Upper lobe of right lung (tissue), 1 donor: ENCODE results near the gene FKBP8. TPM values are rescaled to one million over a fixed set of nuclear protein-coding genes. Genes with fewer than 3 reads are reported as not detected.
"Not testable (repeated sequence)": the region's sequence is repeated elsewhere in the genome, so short reads cannot be mapped to it uniquely, and the experiment has no call there.

ENCODE experiments used
- ATAC-seq: fragments of 200-7000 bp; cut with Tn5 transposase; one replicate; pipeline ENCODE4 v1.9.1; 2020; ENCODE audit warnings: mild to moderate bottlenecking, moderate library complexity
- DNase-seq: peaks from one replicate; pipeline ENCODE4 v3.0.0-alpha.2; 2020
- H3K27ac ChIP-seq: fragments of 200-600 bp; one replicate; pipeline ENCODE4 v1.8.0; 2022
- H3K27me3 ChIP-seq: fragments of 200-600 bp; one replicate; pipeline ENCODE4 v1.8.0; 2022; ENCODE audit warnings: mild to moderate bottlenecking
- H3K36me3 ChIP-seq: fragments of 200-600 bp; one replicate; pipeline ENCODE4 v1.8.0; 2022
- H3K4me1 ChIP-seq: fragments of 200-600 bp; one replicate; pipeline ENCODE4 v1.8.0; 2022
- H3K4me3 ChIP-seq: fragments of 200-600 bp; one replicate; pipeline ENCODE4 v1.8.0; 2022; ENCODE audit warnings: mild to moderate bottlenecking
- H3K9me3 ChIP-seq: fragments of 200-600 bp; one replicate; pipeline ENCODE4 v1.8.0; 2022
- intact Hi-C: fragments of 100-400 bp; cut with DNase I; formaldehyde crosslinking; loops from one replicate; pipeline ENCODE4 v1.11.0; 2022
- total RNA-seq: library from RNA; stranded (reverse); fragmentation: NEBNext Ultra II Directional; extraction: Animal tissue kit (Norgen Biotek cat#: 25700); gene quantifications from one replicate; pipeline ENCODE4 v1.2.1, GENCODE V29; 2021
- TF ChIP-seq, protein P1 (sequence below): fragments of 200-600 bp; IDR thresholded peaks from one replicate; pipeline ENCODE4 v1.8.0; 2022; ENCODE audit warnings: antibody characterized with exemption
- donor health status: DM: no; HTN: yes; CAD: no; lungs with severe emphysema.

The FKBP8 gene
- total RNA-seq, 1 donor from 2014 or later: 201 TPM

DNA sequence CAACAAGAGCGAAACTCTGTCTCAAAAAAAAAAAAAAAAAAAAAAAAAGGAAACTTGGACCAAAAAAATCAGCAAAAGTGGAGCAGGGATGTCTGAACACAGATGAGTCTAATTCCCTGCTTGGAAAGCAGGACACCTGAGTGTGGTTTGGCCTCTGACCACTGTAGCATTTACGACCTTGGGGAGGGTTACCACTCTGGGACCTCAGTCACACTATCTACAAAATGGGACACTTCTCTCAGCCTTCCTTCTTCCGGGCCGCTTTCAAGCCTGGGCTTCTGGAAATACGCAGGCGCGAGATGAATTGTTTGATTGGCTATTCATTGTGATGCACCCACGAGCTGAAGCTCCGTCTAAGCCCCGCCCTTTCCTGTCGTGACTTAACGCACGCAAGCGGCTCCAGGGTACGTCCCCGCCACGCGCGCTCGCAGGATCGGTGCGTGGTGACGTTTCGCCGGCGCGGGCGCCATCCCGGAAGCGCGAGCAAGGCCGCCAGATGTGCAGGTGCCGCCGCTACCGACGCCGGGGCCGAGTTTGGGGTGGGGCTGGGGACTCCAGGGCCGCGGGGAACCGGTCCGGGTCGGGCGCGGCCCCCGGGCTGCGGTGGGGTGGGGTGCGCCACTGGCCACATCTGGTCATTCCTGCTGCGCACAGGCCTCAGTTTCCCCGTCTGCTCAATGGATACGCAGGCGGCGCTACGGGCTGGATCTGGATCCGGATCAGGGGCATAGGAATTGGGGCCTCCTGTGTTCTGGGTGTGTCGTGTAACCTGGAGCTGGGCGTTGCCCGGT, 14.2 kb upstream of the FKBP8 start, which contains the start of gene KXD1:
TSS of gene KXD1 (plus strand) at position 460 of the 791 bp plus-strand sequence. CDS start 4,187 bp downstream, outside the sequence.
- peak within 1 kb of the TSS; percentile 91 for H3K27ac ChIP-seq
- H3K36me3 ChIP-seq: peaks cover 10% of the 10 kb centered on the region
- ATAC-seq (peak; percentile 100), DNase-seq (peak; percentile 98)
- TF ChIP-seq, protein P1, sequence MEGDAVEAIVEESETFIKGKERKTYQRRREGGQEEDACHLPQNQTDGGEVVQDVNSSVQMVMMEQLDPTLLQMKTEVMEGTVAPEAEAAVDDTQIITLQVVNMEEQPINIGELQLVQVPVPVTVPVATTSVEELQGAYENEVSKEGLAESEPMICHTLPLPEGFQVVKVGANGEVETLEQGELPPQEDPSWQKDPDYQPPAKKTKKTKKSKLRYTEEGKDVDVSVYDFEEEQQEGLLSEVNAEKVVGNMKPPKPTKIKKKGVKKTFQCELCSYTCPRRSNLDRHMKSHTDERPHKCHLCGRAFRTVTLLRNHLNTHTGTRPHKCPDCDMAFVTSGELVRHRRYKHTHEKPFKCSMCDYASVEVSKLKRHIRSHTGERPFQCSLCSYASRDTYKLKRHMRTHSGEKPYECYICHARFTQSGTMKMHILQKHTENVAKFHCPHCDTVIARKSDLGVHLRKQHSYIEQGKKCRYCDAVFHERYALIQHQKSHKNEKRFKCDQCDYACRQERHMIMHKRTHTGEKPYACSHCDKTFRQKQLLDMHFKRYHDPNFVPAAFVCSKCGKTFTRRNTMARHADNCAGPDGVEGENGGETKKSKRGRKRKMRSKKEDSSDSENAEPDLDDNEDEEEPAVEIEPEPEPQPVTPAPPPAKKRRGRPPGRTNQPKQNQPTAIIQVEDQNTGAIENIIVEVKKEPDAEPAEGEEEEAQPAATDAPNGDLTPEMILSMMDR: no peak
- H3K4me1 ChIP-seq: peaks cover 5% of the 10 kb centered on the region
- peak within 1 kb of the TSS; percentile 92 for H3K4me3 ChIP-seq
- H3K9me3 ChIP-seq: no peaks in the 10 kb centered on the region
- intact Hi-C loops: no loop called here
- H3K27me3 ChIP-seq: no peaks in the 10 kb centered on the region

GRCh38 chr19:18551631-18552030, 8.3 kb upstream of the FKBP8 start:
- Histone ChIP-seq H3K4me3 (no peak overlapping the region), H3K27me3 (no peaks in the 10 kb centered on the region), H3K9me3 (no peaks in the 10 kb centered on the region), H3K27ac (no peak overlapping the region), H3K4me1 (no peaks in the 10 kb centered on the region), H3K36me3 (no peaks in the 10 kb centered on the region)
- ATAC-seq: no peak
- no peak for DNase-seq
- TF ChIP-seq, protein P1: no peak
- intact Hi-C loops: no loop called here

DNA sequence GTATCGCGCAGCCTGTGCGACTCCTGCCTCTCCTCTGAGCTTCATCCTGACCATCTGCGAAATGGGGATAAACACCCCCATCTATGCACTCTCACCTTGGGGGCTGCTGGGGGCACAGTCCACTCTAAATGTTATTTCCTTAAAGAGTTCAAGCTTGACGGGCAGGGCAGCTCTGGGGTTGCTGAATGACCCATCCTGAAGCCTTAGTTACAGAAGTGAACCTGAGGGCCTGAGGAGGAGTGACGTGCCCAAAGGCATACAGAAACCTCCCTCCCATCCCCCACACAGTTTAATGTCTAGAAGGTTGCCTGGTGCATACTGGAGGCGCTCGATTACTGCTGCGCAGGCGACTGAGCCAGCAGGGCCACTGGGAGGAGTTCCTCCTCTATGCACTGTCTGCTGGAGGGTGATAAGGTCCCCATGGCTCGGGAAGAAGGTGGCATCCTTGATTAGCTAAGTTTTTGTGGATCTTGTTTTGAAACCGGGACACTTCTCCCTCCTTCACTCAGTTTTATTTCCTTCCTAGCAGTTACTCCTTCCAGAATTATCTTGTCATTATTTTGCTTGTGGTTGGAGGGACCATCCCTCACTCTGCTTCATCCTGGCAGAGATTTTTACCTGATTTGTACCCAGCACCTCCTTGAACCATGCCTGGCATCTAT, 572 bp upstream of the FKBP8 start:
- ATAC-seq (peak; percentile 78), DNase-seq (peak; percentile 72)
- Histone ChIP-seq H3K36me3 (peaks cover 26% of the 10 kb centered on the region), H3K4me3 (peak overlapping the region; percentile 54), H3K27me3 (no peaks in the 10 kb centered on the region), H3K9me3 (no peaks in the 10 kb centered on the region), H3K27ac (peak overlapping the region; percentile 71), H3K4me1 (peaks cover 15% of the 10 kb centered on the region)
- TF ChIP-seq, protein P1: no peak
- intact Hi-C loops: no loop called here

- ATAC-seq (peak; percentile 1), DNase-seq (no peak)
- TF ChIP-seq, protein P1: no peak
- no peaks in the 10 kb centered on the region for H3K9me3 ChIP-seq
- H3K27me3 ChIP-seq: no peaks in the 10 kb centered on the region
- peaks cover 40% of the 10 kb centered on the region for H3K36me3 ChIP-seq
- H3K27ac ChIP-seq: peak overlapping the region; percentile 71
- intact Hi-C loops: no loop called here
- peak overlapping the region; percentile 54 for H3K4me3 ChIP-seq
- peaks cover 15% of the 10 kb centered on the region for H3K4me1 ChIP-seq
Observed at GRCh38 chr19:18541992-18542940, 1.1 kb downstream of the FKBP8 start.

DNA sequence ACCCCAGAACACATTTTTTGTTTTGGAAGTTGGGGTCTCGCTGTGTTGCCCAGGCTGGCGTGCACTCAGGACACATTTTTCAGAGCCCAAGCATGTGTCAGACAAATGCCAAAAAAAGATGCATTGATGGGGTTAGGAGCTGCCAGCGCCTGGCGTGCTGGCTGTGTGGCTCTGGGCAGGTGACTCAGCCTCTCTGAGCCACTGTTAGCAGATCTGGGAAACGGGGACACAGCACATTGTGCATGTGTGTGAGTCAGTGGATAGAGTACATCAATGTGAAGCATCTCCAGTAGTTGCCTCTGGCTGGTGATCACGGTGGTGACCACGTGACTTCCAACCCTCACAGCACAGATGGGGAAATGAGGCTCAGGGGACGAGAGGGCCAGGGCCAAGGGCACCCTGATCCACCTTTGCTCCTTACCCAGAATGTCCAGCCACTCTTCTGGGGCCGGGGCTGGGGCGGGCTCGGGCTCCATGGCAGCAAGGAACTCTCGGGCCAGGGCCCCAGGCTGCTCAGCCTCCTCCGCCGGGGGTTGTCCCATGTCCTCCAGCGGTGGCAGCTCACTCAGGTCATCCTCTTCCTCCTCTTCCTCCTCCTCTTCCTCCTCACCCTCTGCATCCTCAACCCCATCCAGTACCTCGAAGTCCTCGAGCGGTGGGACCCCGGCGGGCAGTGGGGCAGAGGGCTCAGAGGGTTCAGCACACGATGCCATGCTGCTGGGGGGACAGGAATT, 1.9 kb downstream of the FKBP8 start:
- Histone ChIP-seq H3K4me3 (no peak overlapping the region), H3K36me3 (peaks cover 49% of the 10 kb centered on the region), H3K27ac (no peak overlapping the region), H3K4me1 (peaks cover 15% of the 10 kb centered on the region), H3K27me3 (no peaks in the 10 kb centered on the region), H3K9me3 (no peaks in the 10 kb centered on the region)
- intact Hi-C loops: no loop called here
- TF ChIP-seq, protein P1: no peak
- DNase-seq (no peak), ATAC-seq (no peak)

DNA sequence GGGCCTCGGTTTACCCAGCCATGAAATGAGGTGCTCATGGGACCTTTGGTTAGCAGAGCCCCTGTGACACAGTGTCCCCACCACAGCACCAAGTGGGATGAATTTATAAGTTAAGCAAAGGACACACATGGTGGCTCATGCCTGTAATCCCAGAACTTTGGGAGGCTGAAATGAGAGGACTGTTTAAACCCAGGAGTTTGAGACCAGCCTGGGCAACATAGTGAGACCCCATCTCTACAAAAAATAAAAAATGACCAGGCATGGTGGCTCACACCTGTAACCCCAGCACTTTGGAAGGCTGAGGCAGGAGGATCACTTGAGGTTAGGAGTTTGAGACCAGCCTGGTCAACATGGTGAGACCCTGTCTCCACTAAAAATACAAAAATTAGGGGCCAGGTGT, 3.2 kb downstream of the FKBP8 start:
- peaks cover 15% of the 10 kb centered on the region for H3K4me1 ChIP-seq
- H3K4me3 ChIP-seq, H3K27ac ChIP-seq, H3K27me3 ChIP-seq, DNase-seq, ATAC-seq, intact Hi-C loops, H3K9me3 ChIP-seq: not testable (repeated sequence)
- H3K36me3 ChIP-seq: peaks cover 59% of the 10 kb centered on the region
